ENCODE data around the gene SSC5D. TPM values are rescaled to one million over a fixed set of nuclear protein-coding genes. Genes with fewer than 3 reads are reported as not detected.

SSC5D gene
- total RNA-seq, 2 donors from 2014 or later = 2.2 to 7.4 TPM

DNA sequence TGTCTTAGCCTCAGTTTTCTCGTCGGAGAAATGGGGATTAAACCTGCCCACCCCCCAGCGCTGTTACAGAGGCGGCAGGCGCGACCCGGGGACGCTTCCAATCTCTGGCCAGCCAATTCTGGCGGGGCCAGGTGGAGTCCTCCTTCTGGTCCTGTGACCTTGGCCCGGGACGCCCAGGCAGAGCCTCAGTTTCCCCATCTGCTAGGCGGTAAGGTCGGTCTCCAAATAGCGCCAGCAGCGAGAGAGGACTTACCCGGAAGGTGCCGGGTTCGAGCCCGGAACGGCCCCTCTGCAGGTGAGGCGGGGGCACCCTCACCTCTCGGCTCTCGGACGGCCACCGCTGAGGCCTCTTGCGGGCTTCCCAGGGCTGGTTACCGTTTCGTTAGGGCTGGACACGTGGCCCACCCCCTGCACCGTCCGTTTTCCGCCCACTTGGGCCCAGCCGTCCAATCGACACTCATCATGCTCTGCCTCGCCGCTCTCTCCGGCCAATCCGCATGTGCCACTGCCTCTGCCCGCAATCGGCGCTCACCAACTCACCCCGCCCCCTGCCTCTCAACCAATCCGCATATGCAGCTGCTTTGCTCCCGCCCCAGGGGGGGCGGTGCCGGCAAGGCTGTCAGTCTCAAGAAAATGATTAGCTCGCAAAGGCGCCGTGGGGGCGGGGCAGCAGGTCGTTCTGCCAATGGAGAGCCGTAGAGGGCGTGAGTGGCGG lies 26.8 kb upstream of the SSC5D start, which contains the start of gene ISOC2:
ISOC2 (minus strand) TSS at position 384 of the 715 bp plus-strand sequence. CDS start 5,156 bp downstream, outside the sequence.
- no peaks in the 10 kb centered on the region for H3K4me1 ChIP-seq
- intact Hi-C loops (cut with DNase I) = no loop called here

DNA sequence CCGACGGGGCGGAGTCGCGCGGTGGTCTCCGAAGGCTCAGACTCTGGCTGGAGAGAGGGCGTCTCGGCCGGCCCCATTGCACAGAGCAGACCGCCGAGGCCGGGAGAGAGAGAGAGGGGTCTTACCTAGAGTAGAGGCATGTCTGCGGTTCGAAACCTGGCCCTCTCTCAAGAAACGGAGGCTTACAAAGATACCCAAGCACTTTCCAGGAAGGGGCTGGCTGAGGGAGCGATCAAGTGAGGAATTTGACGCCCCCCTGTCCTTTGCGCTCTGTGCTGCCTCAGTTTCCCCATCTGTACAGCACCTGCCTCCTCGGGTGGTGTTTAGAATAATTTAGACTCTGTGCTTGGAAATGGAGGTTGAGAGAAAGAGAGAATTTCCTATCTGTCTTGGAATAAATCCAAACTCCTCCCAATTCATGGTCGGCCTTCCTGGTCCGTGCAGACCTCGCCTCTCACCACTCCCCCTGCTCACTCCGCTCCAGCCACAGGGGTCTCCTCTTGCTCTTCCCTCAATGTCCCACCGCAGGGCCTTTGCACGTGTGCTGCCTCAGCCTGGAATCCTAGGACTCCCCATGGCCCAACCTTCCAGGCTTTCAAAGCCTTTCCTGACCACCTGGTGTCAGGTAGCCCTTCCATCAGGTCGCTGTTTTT lies 26.1 kb upstream of the SSC5D start:
- TF ChIP-seq, protein P1, sequence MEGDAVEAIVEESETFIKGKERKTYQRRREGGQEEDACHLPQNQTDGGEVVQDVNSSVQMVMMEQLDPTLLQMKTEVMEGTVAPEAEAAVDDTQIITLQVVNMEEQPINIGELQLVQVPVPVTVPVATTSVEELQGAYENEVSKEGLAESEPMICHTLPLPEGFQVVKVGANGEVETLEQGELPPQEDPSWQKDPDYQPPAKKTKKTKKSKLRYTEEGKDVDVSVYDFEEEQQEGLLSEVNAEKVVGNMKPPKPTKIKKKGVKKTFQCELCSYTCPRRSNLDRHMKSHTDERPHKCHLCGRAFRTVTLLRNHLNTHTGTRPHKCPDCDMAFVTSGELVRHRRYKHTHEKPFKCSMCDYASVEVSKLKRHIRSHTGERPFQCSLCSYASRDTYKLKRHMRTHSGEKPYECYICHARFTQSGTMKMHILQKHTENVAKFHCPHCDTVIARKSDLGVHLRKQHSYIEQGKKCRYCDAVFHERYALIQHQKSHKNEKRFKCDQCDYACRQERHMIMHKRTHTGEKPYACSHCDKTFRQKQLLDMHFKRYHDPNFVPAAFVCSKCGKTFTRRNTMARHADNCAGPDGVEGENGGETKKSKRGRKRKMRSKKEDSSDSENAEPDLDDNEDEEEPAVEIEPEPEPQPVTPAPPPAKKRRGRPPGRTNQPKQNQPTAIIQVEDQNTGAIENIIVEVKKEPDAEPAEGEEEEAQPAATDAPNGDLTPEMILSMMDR (IDR thresholded peaks at IDR 0.05) = no peak
- peak overlapping the region; percentile 78 for H3K4me3 ChIP-seq
- no peaks in the 10 kb centered on the region for H3K4me1 ChIP-seq
- no peak for DNase-seq
- no peaks in the 10 kb centered on the region for H3K27me3 ChIP-seq
- intact Hi-C loops (cut with DNase I) = no loop called here
- peak overlapping the region; percentile 77 to 82 for H3K9ac ChIP-seq (ENCODE audit: low read depth in 2 of 2, low read length in 2 of 2)
- H3K9me3 ChIP-seq = no peaks in the 10 kb centered on the region
- no peaks in the 10 kb centered on the region for H3K36me3 ChIP-seq
- H3K27ac ChIP-seq = peak overlapping the region; percentile 87

More for the DNA sequence above, 26.8 kb upstream of the SSC5D start, which contains the start of gene ISOC2:
- DNase-seq = peak; percentile 100
- H3K27ac ChIP-seq = peak within 1 kb of the TSS; percentile 87
- H3K27me3 ChIP-seq = no peaks in the 10 kb centered on the region
- TF ChIP-seq, protein P1 (IDR thresholded peaks at IDR 0.05) = no peak
- H3K4me3 ChIP-seq = peak within 1 kb of the TSS; percentile 78
- H3K36me3 ChIP-seq = no peaks in the 10 kb centered on the region
- H3K9ac ChIP-seq (ENCODE audit: low read depth in 2 of 2, low read length in 2 of 2) = peak within 1 kb of the TSS; percentile 88 to 98
- H3K9me3 ChIP-seq = no peaks in the 10 kb centered on the region

DNA sequence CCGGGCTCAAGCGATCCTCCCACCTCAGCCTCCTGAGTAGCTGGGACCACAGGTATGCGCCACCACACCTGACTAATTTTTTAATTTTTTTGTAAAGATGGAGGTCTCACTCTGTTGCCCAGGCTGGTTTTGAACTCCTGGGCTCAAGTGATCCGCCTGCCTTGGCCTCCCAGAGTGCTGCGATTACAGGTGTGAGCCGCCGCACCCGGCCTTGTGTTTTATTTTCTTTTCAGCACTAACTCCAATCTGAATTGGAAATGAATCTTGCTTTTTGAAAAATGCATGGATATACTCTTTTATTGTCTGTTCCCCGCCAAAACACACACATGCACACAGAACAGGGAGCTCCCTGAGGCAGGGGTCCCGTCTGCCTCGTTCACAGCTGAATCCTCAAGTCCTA lies 25.5 kb upstream of the SSC5D start:
- no peaks in the 10 kb centered on the region for H3K27me3 ChIP-seq
- no peak overlapping the region for H3K9ac ChIP-seq (ENCODE audit: low read depth in 2 of 2, low read length in 2 of 2)
- H3K4me3 ChIP-seq = no peak overlapping the region
- intact Hi-C loops (cut with DNase I) = no loop called here
- TF ChIP-seq, protein P1 (IDR thresholded peaks at IDR 0.05) = no peak
- no peaks in the 10 kb centered on the region for H3K4me1 ChIP-seq
- H3K27ac ChIP-seq = no peak overlapping the region
- H3K36me3 ChIP-seq = no peaks in the 10 kb centered on the region
- no peak for DNase-seq
- no peaks in the 10 kb centered on the region for H3K9me3 ChIP-seq

DNA sequence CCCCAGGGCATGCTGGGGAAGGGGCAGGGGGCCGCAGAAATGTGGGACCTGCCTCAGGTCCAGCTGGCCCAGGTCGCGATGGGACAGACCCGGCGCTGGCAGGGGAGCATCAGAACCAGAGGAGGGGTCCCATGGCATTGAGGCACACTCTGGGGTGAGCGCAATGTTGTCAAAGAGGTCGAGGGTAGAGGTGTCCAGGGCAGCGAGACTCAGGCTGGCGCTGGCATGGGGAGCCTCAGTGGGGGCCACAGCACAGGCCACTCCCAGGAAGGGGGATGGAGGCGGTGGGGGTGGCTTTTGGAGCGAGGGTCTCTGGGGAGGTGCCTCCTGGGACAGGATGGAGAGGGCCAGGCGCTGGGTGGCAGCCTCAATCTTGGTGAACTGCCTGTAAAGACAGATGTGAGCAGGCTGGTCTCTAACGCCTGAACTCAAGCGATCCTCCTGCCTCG lies 24.6 kb upstream of the SSC5D start:
- no peak overlapping the region for H3K4me3 ChIP-seq
- no peaks in the 10 kb centered on the region for H3K36me3 ChIP-seq
- H3K9me3 ChIP-seq = no peaks in the 10 kb centered on the region
- H3K4me1 ChIP-seq = no peaks in the 10 kb centered on the region
- intact Hi-C loops (cut with DNase I) = no loop called here
- TF ChIP-seq, protein P1 (IDR thresholded peaks at IDR 0.05) = no peak
- no peaks in the 10 kb centered on the region for H3K27me3 ChIP-seq
- no peak overlapping the region for H3K9ac ChIP-seq (ENCODE audit: low read depth in 2 of 2, low read length in 2 of 2)
- no peak for DNase-seq
- H3K27ac ChIP-seq = no peak overlapping the region

DNA sequence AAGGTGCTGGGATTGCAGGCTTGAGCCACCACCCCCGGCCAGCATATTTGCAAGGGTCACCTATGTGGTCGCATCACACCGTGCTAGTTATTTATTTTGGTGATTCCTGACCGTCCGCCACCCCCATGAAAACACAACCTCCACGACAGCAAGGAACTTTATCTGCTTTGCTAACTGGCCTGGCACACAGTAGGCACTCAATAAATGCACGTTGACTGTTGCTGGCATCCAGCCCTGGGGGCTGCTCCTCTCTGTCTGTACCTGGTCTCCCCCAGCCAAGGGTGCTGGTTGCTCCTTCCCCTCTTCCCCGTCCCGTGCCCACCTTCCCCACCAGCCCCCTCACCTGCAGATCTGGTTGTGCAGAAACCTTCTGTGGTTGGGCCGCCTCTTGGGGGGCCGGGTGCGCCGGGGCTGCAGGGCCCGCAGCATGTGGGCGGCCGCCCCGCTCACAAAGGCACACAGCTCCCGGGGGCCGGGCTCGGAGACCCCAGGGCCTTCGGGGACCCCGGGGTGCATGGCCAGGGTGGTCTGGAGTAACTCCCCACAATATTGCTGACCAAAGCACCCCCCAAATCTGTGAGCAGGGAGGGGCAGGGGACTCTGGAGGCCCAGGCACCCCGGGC lies 24.1 kb upstream of the SSC5D start:
- TF ChIP-seq, protein P1 (IDR thresholded peaks at IDR 0.05) = no peak
- H3K9me3 ChIP-seq = no peaks in the 10 kb centered on the region
- no peak overlapping the region for H3K4me3 ChIP-seq
- H3K4me1 ChIP-seq = no peaks in the 10 kb centered on the region
- no peaks in the 10 kb centered on the region for H3K27me3 ChIP-seq
- DNase-seq = no peak
- no peak overlapping the region for H3K27ac ChIP-seq
- H3K36me3 ChIP-seq = no peaks in the 10 kb centered on the region
- H3K9ac ChIP-seq (ENCODE audit: low read depth in 2 of 2, low read length in 2 of 2) = no peak overlapping the region
- intact Hi-C loops (cut with DNase I) = no loop called here
